H1 (cell line): Measurements from ENCODE around the gene RGL3. TPM values are rescaled to one million over a fixed set of nuclear protein-coding genes. Genes with fewer than 3 reads are reported as not detected.

Experiments
- CTCF ChIA-PET: fragments of 300-600 bp; sonication (Branson Sonifier 250); formaldehyde crosslinking; loops from one replicate; lab custom pipeline; 2021; ENCODE audit not compliant: partially characterized antibody; lab: Charles Lee
- POLR2A ChIA-PET: fragments of 300-600 bp; sonication (Branson Sonifier 250); formaldehyde crosslinking; loops from one replicate; lab custom pipeline; 2021; ENCODE audit warnings: inconsistent platforms; ENCODE audit not compliant: partially characterized antibody; lab: Charles Lee
- DNase-seq, 2 experiments: peaks; one replicate each; pipeline versions ENCODE4 v3.0.0 to v3.0.0-alpha.2; 2010 to 2022; ENCODE audit warnings: low spot score in 2 of 2, low read depth in 1 of 2, mixed read lengths in 1 of 2
- FAIRE-seq: peaks from 2 replicates; lab custom pipeline; 2011; peaks lifted over from hg19 to GRCh38; lab: Jason Lieb, UNC
- H2AFZ ChIP-seq: 2 replicates; pipeline ENCODE4 v1.8.1; 2012; ENCODE audit warnings: low read length, inconsistent platforms
- H2AK5ac ChIP-seq: 2 replicates; pipeline ENCODE4 v1.6.1; 2013; ENCODE audit warnings: low read depth, low read length
- H2BK120ac ChIP-seq: replicated peaks from 2 replicates; pipeline ENCODE3; 2013; ENCODE audit warnings: low read depth, low read length, inconsistent platforms
- H2BK12ac ChIP-seq: 2 replicates; pipeline ENCODE4 v1.6.1; 2013; ENCODE audit warnings: low read depth, low read length
- H2BK15ac ChIP-seq: 2 replicates; pipeline ENCODE4 v1.6.1; 2013; ENCODE audit warnings: low read length
- H2BK20ac ChIP-seq: 2 replicates; pipeline ENCODE4 v1.6.1; 2013; ENCODE audit warnings: low read length
- H2BK5ac ChIP-seq: 2 replicates; pipeline ENCODE4 v1.6.1; 2013; ENCODE audit warnings: low read depth, low read length
- H3K14ac ChIP-seq: 2 replicates; pipeline ENCODE4 v1.6.1; 2013; ENCODE audit warnings: inconsistent platforms; ENCODE audit not compliant: insufficient read length
- H3K18ac ChIP-seq: 2 replicates; pipeline ENCODE4 v1.6.1; 2013; ENCODE audit warnings: low read length; ENCODE audit errors: extremely low read depth
- H3K23ac ChIP-seq: 2 replicates; pipeline ENCODE4 v1.6.1; 2013; ENCODE audit warnings: inconsistent platforms; ENCODE audit not compliant: insufficient read length
- H3K23me2 ChIP-seq: 2 replicates; pipeline ENCODE4 v1.6.1; 2013; ENCODE audit warnings: low read depth, low read length
- H3K27ac ChIP-seq: 2 replicates; pipeline ENCODE4 v1.6.1; 2011; ENCODE audit warnings: low read depth, low read length, inconsistent platforms
- H3K27me3 ChIP-seq, 4 experiments: replicated peaks in 1 of 4; 1 replicate in 1 of 4; 2 replicates in 3 of 4; pipeline versions ENCODE4 v1.6.1 to v1.8.1; 2011 to 2013; ENCODE audit warnings: low read length in 3 of 4, mild to moderate bottlenecking in 3 of 4, inconsistent platforms in 2 of 4, mixed read lengths in 2 of 4, moderate library complexity in 1 of 4; ENCODE audit not compliant: control insufficient read depth in 3 of 4, insufficient read depth in 3 of 4; ENCODE audit errors: extremely low read depth in 1 of 4
- H3K36me3 ChIP-seq, 4 experiments: 2 replicates each; pipeline versions ENCODE4 v1.6.1 to v1.8.1; 2011 to 2013; ENCODE audit warnings: mild to moderate bottlenecking in 4 of 4, low read length in 3 of 4, moderate library complexity in 2 of 4, control low read depth in 1 of 4, inconsistent platforms in 1 of 4; ENCODE audit not compliant: insufficient read depth in 4 of 4, control insufficient read depth in 2 of 4
- H3K4ac ChIP-seq: replicated peaks from 2 replicates; pipeline ENCODE3; 2013; ENCODE audit warnings: low read length, low read depth, mixed read lengths, inconsistent platforms; ENCODE audit not compliant: insufficient read length
- H3K4me1 ChIP-seq, 4 experiments: replicated peaks in 1 of 4; 1 replicate in 1 of 4; 2 replicates in 3 of 4; pipeline versions ENCODE4 v1.6.1 to v1.8.1; 2011 to 2013; ENCODE audit warnings: low read length in 3 of 4, inconsistent platforms in 2 of 4, mixed read lengths in 1 of 4; ENCODE audit not compliant: insufficient read depth in 4 of 4, control insufficient read depth in 3 of 4
- H3K4me2 ChIP-seq, 2 experiments: 2 replicates each; pipeline versions ENCODE4 v1.6.1 to v1.8.1; 2011 to 2013; ENCODE audit warnings: low read depth in 2 of 2, low read length in 2 of 2, control low read depth in 1 of 2, inconsistent platforms in 1 of 2, mild to moderate bottlenecking in 1 of 2; ENCODE audit not compliant: insufficient read depth in 1 of 2
- H3K4me3 ChIP-seq, 4 experiments: fragments of 200-600, 300-600 bp in 1 of 4; sonication (generic), shearing (Covaris generic), sonication (Bioruptor Twin) in 1 of 4; 2 replicates each; pipeline versions ENCODE4 v1.5.1 to v1.8.1; 2011 to 2016; ENCODE audit warnings: low read length in 4 of 4, low read depth in 3 of 4, control low read depth in 2 of 4, inconsistent platforms in 2 of 4, mild to moderate bottlenecking in 2 of 4, mixed read lengths in 1 of 4, moderate library complexity in 1 of 4; ENCODE audit not compliant: insufficient read depth in 2 of 4; ENCODE audit errors: extremely low read depth in 1 of 4
- H3K56ac ChIP-seq: replicated peaks from 2 replicates; pipeline ENCODE3; 2013; ENCODE audit warnings: low read depth, mild to moderate bottlenecking, mixed read lengths, low read length, inconsistent platforms; ENCODE audit not compliant: insufficient read length
- H3K79me1 ChIP-seq: 2 replicates; pipeline ENCODE4 v1.6.1; 2013; ENCODE audit warnings: low read depth, low read length, control low read depth
- H3K79me2 ChIP-seq, 2 experiments: 2 replicates each; pipeline versions ENCODE4 v1.6.1 to v1.8.1; 2012 to 2013; ENCODE audit warnings: low read length in 2 of 2, mild to moderate bottlenecking in 2 of 2, inconsistent platforms in 1 of 2; ENCODE audit not compliant: insufficient read depth in 2 of 2, control insufficient read depth in 1 of 2
- H3K9ac ChIP-seq, 4 experiments: replicated peaks in 1 of 4; 1 replicate in 1 of 4; 2 replicates in 3 of 4; pipeline versions ENCODE4 v1.6.1 to v1.8.1; 2011 to 2013; ENCODE audit warnings: low read depth in 3 of 4, low read length in 3 of 4, control low read depth in 2 of 4, mild to moderate bottlenecking in 2 of 4, moderate library complexity in 2 of 4, inconsistent platforms in 1 of 4; ENCODE audit errors: extremely low read depth in 1 of 4
- H3K9me3 ChIP-seq, 2 experiments: 2 replicates each; pipeline versions ENCODE4 v1.6.1 to v1.8.1; 2012 to 2013; ENCODE audit warnings: mild to moderate bottlenecking in 2 of 2, moderate library complexity in 2 of 2, control low read depth in 1 of 2, inconsistent platforms in 1 of 2, low read depth in 1 of 2, low read length in 1 of 2, mixed read lengths in 1 of 2; ENCODE audit not compliant: insufficient read depth in 2 of 2
- H4K20me1 ChIP-seq, 2 experiments: replicated peaks in 1 of 2; 2 replicates each; pipeline versions ENCODE3 to v1.8.1; 2011 to 2013; ENCODE audit warnings: inconsistent platforms in 2 of 2, low read length in 2 of 2, mild to moderate bottlenecking in 1 of 2; ENCODE audit not compliant: insufficient read depth in 2 of 2, control insufficient read depth in 1 of 2
- H4K5ac ChIP-seq: 2 replicates; pipeline ENCODE4 v1.6.1; 2013; ENCODE audit warnings: low read length, low read depth, mixed read lengths, inconsistent platforms; ENCODE audit not compliant: insufficient read length
- H4K8ac ChIP-seq: 2 replicates; pipeline ENCODE4 v1.8.0; 2013; ENCODE audit warnings: mild to moderate bottlenecking, moderate library complexity, low read length, inconsistent platforms; ENCODE audit not compliant: insufficient read depth; ENCODE audit errors: extremely low read depth
- H4K91ac ChIP-seq: replicated peaks from 2 replicates; pipeline ENCODE3; 2013; ENCODE audit warnings: low read length, mixed read lengths, inconsistent platforms; ENCODE audit not compliant: insufficient read length
- WGBS, 2 experiments: shearing (Covaris generic) in 1 of 2; methylation state at CpG; one replicate each; pipeline versions ENCODE4 v1.1.6 to v1.1.7; 2013 to 2015; ENCODE audit warnings: low lambda C conversion rate in 2 of 2, mixed read lengths in 2 of 2, inconsistent platforms in 1 of 2, low coverage in 1 of 2, missing lambda C conversion rate in 1 of 2; ENCODE audit not compliant: insufficient replicate concordance in 2 of 2, insufficient coverage in 1 of 2, insufficient read length in 1 of 2; ENCODE audit errors: extremely low coverage in 1 of 2, missing lambda C conversion rate in 1 of 2; 5-methylcytosine and 5-hydroxymethylcytosine counted together
- polyA plus RNA-seq, 7 experiments: library from polyadenylated mRNA; depleted of rRNA in 3 of 7; stranded (reverse) in 5 of 7; unstranded in 2 of 7; fragments of >200 nt in 5 of 7; fragments of 200-250 nt in 2 of 7; gene quantifications; 1 replicate in 5 of 7; 2 replicates in 1 of 7; 4 replicates in 1 of 7; pipeline versions ENCODE4 v1.2.1 to v1.2.3, GENCODE V29; 2011 to 2013; ENCODE audit warnings: missing spikeins in 2 of 7, mixed read lengths in 2 of 7
- total RNA-seq: library from RNA; stranded (reverse); fragmentation: NEBNext Ultra II Directional; extraction: Animal tissue kit (Norgen Biotek cat#: 25700); gene quantifications from 2 replicates; pipeline ENCODE4 v1.2.1, GENCODE V29; 2021

Gene RGL3
- total and polyA plus RNA-seq, 2 of the 8 experiments (the other 6 are each of a cell fraction or from before 2014, with no cell fraction given): 36.9 to 40.9 TPM

DNA sequence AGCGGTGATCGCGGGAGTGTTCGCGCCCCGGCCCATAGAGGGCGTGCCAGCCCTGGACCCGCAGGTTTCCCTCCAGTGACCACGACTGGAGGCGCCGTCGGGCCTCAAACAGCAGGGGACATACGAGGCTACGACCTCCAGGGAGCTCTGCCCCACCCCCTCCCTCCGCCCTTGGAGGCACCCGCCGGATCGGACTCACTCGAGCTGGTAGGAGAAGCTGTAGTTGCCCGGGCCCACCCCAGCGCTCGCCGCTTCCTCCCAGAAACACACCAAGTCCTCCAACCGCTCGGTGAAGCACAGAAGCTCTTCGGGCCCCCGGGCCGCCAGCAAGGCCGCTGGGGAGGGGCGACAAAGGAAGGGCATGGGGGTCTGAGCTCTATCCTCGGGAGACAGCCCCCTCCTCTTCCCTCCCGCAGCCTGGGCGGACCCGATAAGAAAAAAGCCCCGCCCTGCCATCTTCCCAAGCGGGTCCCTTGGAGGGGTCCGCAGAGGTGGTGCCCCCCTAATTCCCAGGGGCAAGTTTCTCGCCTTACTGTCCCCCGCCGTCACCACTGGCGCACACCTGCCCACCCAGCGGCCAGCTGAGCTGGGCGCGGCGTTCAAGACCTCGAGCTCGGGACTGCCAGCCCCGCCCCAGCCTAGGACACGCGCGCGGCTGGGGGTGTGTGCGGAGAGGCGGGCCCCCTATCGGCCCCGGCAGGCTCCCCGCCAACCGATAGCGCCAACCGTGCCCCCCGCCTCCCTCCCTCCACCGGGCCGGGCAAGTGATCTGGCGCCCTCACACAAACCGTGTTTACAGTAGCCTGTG lies 36.0 kb downstream of the RGL3 start:
- Histone ChIP-seq H3K4me1 (peaks cover 0 to 11% (median 5%) of the 10 kb centered on the region in 4 experiments; a peak in 5 of 7 replicates), H2AFZ (no peak overlapping the region), H2BK15ac (no peak overlapping the region), H3K23ac (no peak overlapping the region), H4K91ac (no peak overlapping the region), H3K4me3 (peak overlapping the region; percentile 60 to 78 (median 61)), H3K4ac (peak overlapping the region; percentile 25), H2BK5ac (no peak overlapping the region), H2BK120ac (no peak overlapping the region), H4K8ac (no peak overlapping the region), H2AK5ac (no peak overlapping the region), H3K4me2 (peak overlapping the region; percentile 86 to 90), H3K18ac (no peak overlapping the region; the same call in none of the 2 replicates), H3K27me3 (no peaks in the 10 kb centered on the region), H2BK20ac (no peak overlapping the region), H4K5ac (no peak overlapping the region), H3K36me3 (no peaks in the 10 kb centered on the region), H3K79me2 (no peaks in the 10 kb centered on the region), H3K9me3 (no peaks in the 10 kb centered on the region), H3K56ac (peak overlapping the region; percentile 12), H4K20me1 (peaks cover 2 to 4% of the 10 kb centered on the region in 2 experiments), H3K9ac (no peak overlapping the region; a peak in 1 of 7 replicates), H3K79me1 (0 out of 2 replicates have a peak, but pooled peaks cover 2% of the 10 kb centered on the region), H2BK12ac (no peak overlapping the region), H3K27ac (no peak overlapping the region), H3K14ac (no peak overlapping the region), H3K23me2 (peaks cover 24% of the 10 kb centered on the region)
- FAIRE-seq (no peak), DNase-seq (peak in 1 of 2 experiments; percentile 94)
- POLR2A ChIA-PET: interaction anchor here (0.7 to 4.7 kb wide), 23 partner anchors 8 to 1228 kb away, joined by 3 to 48 read pairs (median 4); partner anchors contain the start of genes CCDC159, ELAVL3, RAB3D and RGL3
- CTCF ChIA-PET: interaction anchor here (0.6 to 16.8 kb wide), 41 partner anchors 8 to 673 kb away, joined by 3 to 197 read pairs (median 4); partner anchors contain the start of genes CCDC159, CNN1, ODAD3 and PRKCSH
- WGBS, 2 experiments: 4% methylated on average over 29 of the region's 65 CpGs; no CpG with 5 or more reads in 1 of the 2 experiments
